ENCODE data around the gene TAS2R3.

Gene TAS2R3

DNA sequence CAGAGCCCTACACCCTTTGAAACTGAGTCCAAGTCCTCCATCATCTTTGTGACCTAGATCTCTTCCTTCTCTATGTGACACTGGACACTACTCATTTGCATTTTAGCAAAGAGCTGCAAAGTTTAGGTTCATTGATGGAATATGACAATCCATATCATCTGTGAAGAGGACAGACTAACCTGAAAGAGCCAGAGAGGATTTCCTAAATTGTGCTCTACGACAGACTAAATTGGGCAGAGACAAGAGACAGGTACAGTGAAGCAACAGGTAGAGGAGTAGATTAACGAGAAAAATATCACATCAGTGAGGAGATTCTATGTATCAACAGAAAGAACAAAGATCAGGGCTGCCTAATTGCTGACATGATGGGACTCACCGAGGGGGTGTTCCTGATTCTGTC lies at the start of gene TAS2R3:
Gene TAS2R3, plus strand, starts transcription at position 301 of the 400 bp plus-strand sequence. Its CDS starts 62 bp downstream, at position 363.
- TF ChIP-seq, protein P1, sequence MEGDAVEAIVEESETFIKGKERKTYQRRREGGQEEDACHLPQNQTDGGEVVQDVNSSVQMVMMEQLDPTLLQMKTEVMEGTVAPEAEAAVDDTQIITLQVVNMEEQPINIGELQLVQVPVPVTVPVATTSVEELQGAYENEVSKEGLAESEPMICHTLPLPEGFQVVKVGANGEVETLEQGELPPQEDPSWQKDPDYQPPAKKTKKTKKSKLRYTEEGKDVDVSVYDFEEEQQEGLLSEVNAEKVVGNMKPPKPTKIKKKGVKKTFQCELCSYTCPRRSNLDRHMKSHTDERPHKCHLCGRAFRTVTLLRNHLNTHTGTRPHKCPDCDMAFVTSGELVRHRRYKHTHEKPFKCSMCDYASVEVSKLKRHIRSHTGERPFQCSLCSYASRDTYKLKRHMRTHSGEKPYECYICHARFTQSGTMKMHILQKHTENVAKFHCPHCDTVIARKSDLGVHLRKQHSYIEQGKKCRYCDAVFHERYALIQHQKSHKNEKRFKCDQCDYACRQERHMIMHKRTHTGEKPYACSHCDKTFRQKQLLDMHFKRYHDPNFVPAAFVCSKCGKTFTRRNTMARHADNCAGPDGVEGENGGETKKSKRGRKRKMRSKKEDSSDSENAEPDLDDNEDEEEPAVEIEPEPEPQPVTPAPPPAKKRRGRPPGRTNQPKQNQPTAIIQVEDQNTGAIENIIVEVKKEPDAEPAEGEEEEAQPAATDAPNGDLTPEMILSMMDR (IDR thresholded peaks at IDR 0.05; ENCODE audit: low read depth, low read length), result no peak
- no peaks in the 10 kb centered on the region for H3K27me3 ChIP-seq (ENCODE audit: insufficient read depth, low read depth, severe bottlenecking)
- no peak within 1 kb of the TSS for H3K27ac ChIP-seq
- H3K4me3 ChIP-seq (ENCODE audit: low read depth, low read length), result no peak within 1 kb of the TSS
- DNase-seq, result no peak
- H3K9me3 ChIP-seq (ENCODE audit: severe bottlenecking), result no peaks in the 10 kb centered on the region
- peaks cover 13% of the 10 kb centered on the region; the same call in 1 of the 2 replicates for H3K36me3 ChIP-seq

DNA sequence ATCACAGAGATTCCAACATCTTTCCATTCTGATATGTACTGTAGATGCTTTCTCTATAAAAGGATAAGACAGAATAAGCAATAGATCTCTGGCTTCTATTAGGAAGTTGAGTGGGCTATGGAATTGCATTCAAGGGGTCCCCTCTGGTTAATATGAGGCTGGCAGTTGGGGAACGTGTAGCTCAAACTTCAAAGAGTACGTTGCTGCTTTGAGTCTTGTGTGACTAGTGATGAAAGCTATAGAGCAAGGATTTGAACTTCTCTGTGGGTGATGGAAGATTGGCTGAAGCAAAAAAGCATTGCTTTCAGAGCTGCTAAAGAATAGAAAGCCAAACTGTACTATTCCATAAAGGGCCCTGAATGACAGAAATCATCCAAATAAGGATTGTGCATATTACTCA lies 49.3 kb upstream of the TAS2R3 start:
- Histone ChIP-seq H3K9me3 (ENCODE audit: severe bottlenecking) (no peaks in the 10 kb centered on the region), H3K27me3 (ENCODE audit: insufficient read depth, low read depth, severe bottlenecking) (peaks cover 8% of the 10 kb centered on the region), H3K4me3 (ENCODE audit: low read depth, low read length) (no peak overlapping the region), H3K36me3 (no peaks in the 10 kb centered on the region), H3K27ac (no peak overlapping the region)
- TF ChIP-seq, protein P1 (IDR thresholded peaks at IDR 0.05; ENCODE audit: low read depth, low read length), result no peak
- DNase-seq, result no peak

DNA sequence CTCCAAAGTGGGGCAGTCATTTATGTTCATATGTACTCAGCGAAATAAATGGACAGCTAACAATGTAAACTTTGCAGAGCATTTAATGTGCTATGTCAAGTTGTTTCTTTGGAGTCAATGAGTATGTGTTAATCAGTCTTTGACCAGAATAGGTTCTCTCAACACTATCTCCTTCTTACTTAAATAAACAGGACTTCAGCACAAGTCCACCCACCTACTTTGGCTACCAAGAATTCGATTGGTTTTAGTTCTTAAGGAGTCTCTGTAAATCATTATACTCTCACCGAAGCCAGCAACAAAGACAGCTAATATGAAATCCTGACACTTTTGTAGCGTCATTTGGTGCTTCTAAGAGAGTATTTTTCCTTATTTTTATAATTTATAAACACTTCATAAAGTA lies 48.9 kb upstream of the TAS2R3 start:
- peaks cover 7% of the 10 kb centered on the region for H3K27me3 ChIP-seq (ENCODE audit: insufficient read depth, low read depth, severe bottlenecking)
- DNase-seq, result no peak
- H3K27ac ChIP-seq, result no peak overlapping the region
- no peaks in the 10 kb centered on the region for H3K36me3 ChIP-seq
- TF ChIP-seq, protein P1 (IDR thresholded peaks at IDR 0.05; ENCODE audit: low read depth, low read length), result no peak
- H3K9me3 ChIP-seq (ENCODE audit: severe bottlenecking), result no peaks in the 10 kb centered on the region
- H3K4me3 ChIP-seq (ENCODE audit: low read depth, low read length), result no peak overlapping the region

DNA sequence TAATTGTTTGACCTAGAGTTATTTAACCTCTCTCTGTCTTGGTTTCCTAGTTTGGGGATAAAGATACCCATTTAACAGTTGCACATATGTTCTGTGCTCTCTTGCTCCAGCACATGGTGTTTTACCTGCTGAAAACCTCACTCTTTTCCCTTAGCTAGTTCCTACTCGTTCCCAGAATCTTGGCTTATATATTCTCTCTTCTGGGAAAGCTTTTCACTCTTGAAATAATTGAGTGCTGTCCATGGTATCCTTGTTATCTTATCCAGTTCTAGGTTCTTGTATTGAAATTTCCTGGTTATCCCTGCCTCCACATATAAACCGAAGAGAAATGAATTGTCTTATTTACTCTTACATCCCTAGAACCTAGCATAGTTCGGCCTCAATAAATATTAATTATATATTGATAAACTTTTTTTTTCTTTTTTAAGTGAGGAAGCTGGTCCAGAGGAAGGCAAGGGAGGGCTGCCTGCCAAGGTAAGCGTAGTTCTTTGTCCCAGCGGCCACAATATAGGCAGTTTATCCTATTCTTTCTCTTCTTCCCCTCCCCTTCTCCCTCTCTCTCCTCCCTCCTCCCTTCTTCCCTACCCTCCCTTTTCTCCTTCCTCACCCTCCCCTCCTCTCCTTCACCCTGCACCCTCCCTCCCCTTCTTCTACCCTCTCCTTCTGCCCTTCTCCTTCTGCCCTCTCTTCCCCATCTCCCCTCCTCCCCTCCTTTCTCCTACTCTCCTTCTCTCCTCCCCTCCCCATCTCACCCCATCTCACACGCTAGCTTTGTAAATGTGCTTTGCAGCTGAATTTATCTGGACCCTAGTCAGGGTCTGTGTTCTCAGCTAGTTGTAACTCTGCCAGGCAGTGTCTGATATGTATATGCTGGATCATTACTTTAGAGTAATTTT lies 47.9 kb upstream of the TAS2R3 start:
- Histone ChIP-seq H3K36me3 (no peaks in the 10 kb centered on the region), H3K27ac (no peak overlapping the region), H3K9me3 (ENCODE audit: severe bottlenecking) (no peaks in the 10 kb centered on the region), H3K4me3 (ENCODE audit: low read depth, low read length) (no peak overlapping the region), H3K27me3 (ENCODE audit: insufficient read depth, low read depth, severe bottlenecking) (peaks cover 4% of the 10 kb centered on the region)
- no peak for DNase-seq
- TF ChIP-seq, protein P1 (IDR thresholded peaks at IDR 0.05; ENCODE audit: low read depth, low read length), result no peak

DNA sequence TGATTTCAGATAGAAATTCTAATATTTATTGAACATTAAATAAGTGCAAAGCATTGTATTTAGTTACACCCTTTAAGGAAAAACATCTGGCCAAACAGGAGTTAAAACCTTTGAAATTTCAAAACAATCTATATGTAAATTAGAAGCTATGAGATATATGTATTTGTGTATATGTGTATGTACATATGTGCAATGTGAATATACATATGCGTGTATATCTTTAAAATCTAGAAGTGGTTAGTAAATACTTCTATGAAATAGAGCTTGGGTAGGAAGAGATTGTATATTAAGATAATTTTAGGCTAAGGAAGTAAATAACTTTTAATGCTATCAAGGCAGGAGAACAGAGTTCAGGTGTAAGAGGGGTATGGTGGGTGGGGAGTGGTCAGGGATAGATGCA lies 46.4 kb upstream of the TAS2R3 start:
- TF ChIP-seq, protein P1 (IDR thresholded peaks at IDR 0.05; ENCODE audit: low read depth, low read length), result no peak
- H3K9me3 ChIP-seq (ENCODE audit: severe bottlenecking), result no peaks in the 10 kb centered on the region
- no peaks in the 10 kb centered on the region for H3K36me3 ChIP-seq
- H3K27ac ChIP-seq, result no peak overlapping the region
- H3K4me3 ChIP-seq (ENCODE audit: low read depth, low read length), result no peak overlapping the region
- peaks cover 4% of the 10 kb centered on the region for H3K27me3 ChIP-seq (ENCODE audit: insufficient read depth, low read depth, severe bottlenecking)
- DNase-seq, result no peak
